GM19035 (cell line): ENCODE measurements around the gene RAD9A.

Experiments used
- ATAC-seq: cut with Tn5 transposase; IDR thresholded peaks from one replicate; pipeline ENCODE4 v1.9.1; 2021; ENCODE audit not compliant: unreplicated experiment

RAD9A gene

GRCh38 chr11:67438158-67438902, 46.5 kb downstream of the RAD9A start:
- no peak for ATAC-seq

- no peak for ATAC-seq
These were observed 47.8 kb downstream of the RAD9A start for GRCh38 chr11:67439321-67440228.

- ATAC-seq: no peak
These were observed 48.7 kb downstream of the RAD9A start for GRCh38 chr11:67440229-67441097.

- ATAC-seq: no peak
These were observed 49.3 kb downstream of the RAD9A start for GRCh38 chr11:67441098-67441563.

GRCh38 chr11:67441731-67442351, 50.1 kb downstream of the RAD9A start:
- ATAC-seq: no peak

- ATAC-seq: no peak
These were observed 51.0 kb downstream of the RAD9A start for GRCh38 chr11:67442504-67443404.

- no peak for ATAC-seq
These were observed 53.7 kb downstream of the RAD9A start for GRCh38 chr11:67445515-67445914.
